ENCODE data around the gene JADE1.

- TF ChIP-seq POLR2A (IDR thresholded peaks at IDR 0.05) (no peak), EP300 (IDR thresholded peaks at IDR 0.05) (no peak), CTCF (IDR thresholded peaks at IDR 0.05) (no peak), POLR2AphosphoS5 (IDR thresholded peaks at IDR 0.05) (no peak)
Observed at GRCh38 chr4:128810331-128810870, 901 bp downstream of the JADE1 start.
